SK-N-DZ (cell line): ENCODE measurements around the gene ZNF653.

Experiments
- DNase-seq: peaks from one replicate; pipeline ENCODE4 v3.0.0-alpha.2; 2015; ENCODE audit warnings: low spot score

The ZNF653 gene

GRCh38 chr19:11528551-11529341 is 23.1 kb upstream of the ZNF653 start, which contains the start of gene ECSIT:
TSS of gene ECSIT (minus strand) at chr19:11529134. CDS start at chr19:11519170, 9,964 bp downstream.
- DNase-seq: peak; percentile 99

- DNase-seq: no peak
Observed at GRCh38 chr19:11519138-11519537, 13.5 kb upstream of the ZNF653 start.

GRCh38 chr19:11513946-11514345 is 8.3 kb upstream of the ZNF653 start:
- DNase-seq: no peak

- no peak for DNase-seq
Observed at GRCh38 chr19:11510444-11510843, 4.8 kb upstream of the ZNF653 start.

- no peak for DNase-seq
Observed at GRCh38 chr19:11507370-11508078, 1.9 kb upstream of the ZNF653 start.

GRCh38 chr19:11506967-11507366 is 1.3 kb upstream of the ZNF653 start:
- no peak for DNase-seq

GRCh38 chr19:11506101-11506555 is 489 bp upstream of the ZNF653 start:
- no peak for DNase-seq

GRCh38 chr19:11505032-11505503 is 571 bp downstream of the ZNF653 start:
- DNase-seq: peak; percentile 92

- no peak for DNase-seq
Observed at GRCh38 chr19:11504502-11505031, 1.1 kb downstream of the ZNF653 start.

- DNase-seq: no peak
Observed at GRCh38 chr19:11499890-11500420, 5.7 kb downstream of the ZNF653 start.

GRCh38 chr19:11499220-11499726 is 6.4 kb downstream of the ZNF653 start:
- DNase-seq: no peak

GRCh38 chr19:11496391-11497163 is 9.1 kb downstream of the ZNF653 start:
- peak; percentile 59 for DNase-seq

GRCh38 chr19:11495885-11496284 is 9.8 kb downstream of the ZNF653 start:
- DNase-seq: no peak

- no peak for DNase-seq
Observed at GRCh38 chr19:11495481-11495880, 10.2 kb downstream of the ZNF653 start.

GRCh38 chr19:11494634-11495285 is 10.9 kb downstream of the ZNF653 start:
- no peak for DNase-seq

- DNase-seq: no peak
Observed at GRCh38 chr19:11489378-11489777, 16.3 kb downstream of the ZNF653 start.

GRCh38 chr19:11486661-11487503 is 18.8 kb downstream of the ZNF653 start:
- DNase-seq: no peak

GRCh38 chr19:11485245-11485837 is 20.3 kb downstream of the ZNF653 start:
- no peak for DNase-seq
